MM.1S (cell line): Measurements from ENCODE around the gene TLE1.

ENCODE experiments used
- EZH2 ChIP-seq: fragments of 300-600 bp; sonication (generic); optimal IDR thresholded peaks from 2 replicates; pipeline ENCODE3; 2017; ENCODE audit warnings: low read depth, mild to moderate bottlenecking, antibody characterized with exemption, low read length, mixed read lengths
- EZH2phosphoT487 ChIP-seq: fragments of 300-600 bp; sonication (generic); IDR thresholded peaks from 2 replicates; pipeline ENCODE4 v1.6.1; 2018; ENCODE audit warnings: antibody characterized with exemption, low read length

DNA sequence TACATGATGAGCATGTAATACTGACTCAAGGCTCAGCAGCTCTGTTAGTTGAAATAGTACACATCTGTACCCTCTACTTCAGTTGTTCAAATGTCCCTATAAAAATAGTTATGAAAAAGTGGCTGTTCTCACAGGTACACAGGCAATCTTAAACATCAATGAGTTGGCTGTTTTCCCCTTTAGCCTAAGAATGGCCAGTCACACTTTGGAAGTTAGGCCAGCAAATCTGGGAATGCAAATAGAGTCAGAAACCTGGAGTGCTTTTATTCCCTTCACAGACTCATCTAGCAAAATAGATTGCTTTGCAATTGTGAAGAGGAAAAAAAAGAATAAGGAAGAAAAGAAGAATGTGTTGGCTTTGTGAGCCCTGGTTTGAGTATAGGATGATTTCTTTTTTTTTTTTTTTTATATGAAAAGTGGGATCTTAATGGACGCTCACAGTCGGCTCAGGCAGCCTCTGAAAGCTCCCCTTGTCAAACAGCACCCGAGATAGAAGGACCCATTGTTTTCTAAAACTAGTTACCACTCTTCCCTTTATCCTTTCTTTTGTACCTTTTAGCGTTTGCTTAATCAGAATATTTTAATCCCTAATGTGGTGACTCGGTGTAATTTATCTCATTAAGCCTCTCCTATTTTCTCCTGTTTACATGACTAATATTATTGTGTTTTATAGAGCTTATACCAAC is 27.9 kb upstream of the TLE1 start:
- TF ChIP-seq EZH2: no peak
- TF ChIP-seq EZH2phosphoT487: no peak
